Astrocyte (in vitro differentiated cells and primary cell): ENCODE results near the gene RRAS. TPM values are rescaled to one million over a fixed set of nuclear protein-coding genes. Genes with fewer than 3 reads are reported as not detected.

Source experiments
- DNase-seq: peaks from one replicate; pipeline ENCODE4 v3.0.0-alpha.2; 2010; ENCODE audit warnings: low read depth
- FAIRE-seq: peaks from 2 replicates; lab custom pipeline; 2011; peaks lifted over from hg19 to GRCh38; lab: Jason Lieb, UNC
- H2AFZ ChIP-seq: 2 replicates; pipeline ENCODE4 v1.6.0; 2012; ENCODE audit warnings: low read depth, low read length, inconsistent platforms
- H3K27ac ChIP-seq: 2 replicates; pipeline ENCODE4 v1.5.1; 2011; ENCODE audit warnings: low read depth, low read length, inconsistent platforms
- H3K27me3 ChIP-seq: 2 replicates; pipeline ENCODE4 v1.6.0; 2011; ENCODE audit warnings: low read length, inconsistent platforms; ENCODE audit not compliant: insufficient read depth
- H3K36me3 ChIP-seq: 2 replicates; pipeline ENCODE4 v1.5.1; 2011; ENCODE audit warnings: low read length, inconsistent platforms; ENCODE audit not compliant: insufficient read depth
- H3K4me1 ChIP-seq: 2 replicates; pipeline ENCODE4 v1.5.1; 2011; ENCODE audit warnings: low read length, inconsistent platforms; ENCODE audit not compliant: insufficient read depth
- H3K4me2 ChIP-seq: 2 replicates; pipeline ENCODE4 v1.6.0; 2012; ENCODE audit warnings: low read length, inconsistent platforms
- H3K4me3 ChIP-seq: 2 replicates; pipeline ENCODE4 v1.5.1; 2011; ENCODE audit warnings: low read depth, mild to moderate bottlenecking, low read length, inconsistent platforms; ENCODE audit not compliant: insufficient read depth
- H3K79me2 ChIP-seq: 2 replicates; pipeline ENCODE4 v1.6.0; 2012; ENCODE audit warnings: mild to moderate bottlenecking, low read length, inconsistent platforms; ENCODE audit not compliant: insufficient read depth
- H3K9ac ChIP-seq: 2 replicates; pipeline ENCODE4 v1.6.0; 2012; ENCODE audit warnings: mild to moderate bottlenecking, low read length, inconsistent platforms
- H3K9me3 ChIP-seq: 2 replicates; pipeline ENCODE4 v1.5.1; 2012; ENCODE audit warnings: low read depth, mild to moderate bottlenecking, low read length, inconsistent platforms; ENCODE audit not compliant: insufficient read depth
- H4K20me1 ChIP-seq: 2 replicates; pipeline ENCODE4 v1.6.0; 2012; ENCODE audit warnings: low read length, inconsistent platforms; ENCODE audit not compliant: insufficient read depth
- H3K27ac Mint-ChIP-seq: one replicate; pipeline ENCODE4 v1.8.0; 2021; ENCODE audit warnings: mild to moderate bottlenecking, mixed read lengths; ENCODE audit not compliant: unreplicated experiment
- H3K27me3 Mint-ChIP-seq: one replicate; pipeline ENCODE4 v1.8.0; 2021; ENCODE audit warnings: low read depth, mixed read lengths; ENCODE audit not compliant: unreplicated experiment
- H3K36me3 Mint-ChIP-seq: one replicate; pipeline ENCODE4 v1.8.0; 2021; ENCODE audit warnings: low read depth, mixed read lengths; ENCODE audit not compliant: unreplicated experiment
- H3K4me1 Mint-ChIP-seq: one replicate; pipeline ENCODE4 v1.8.0; 2021; ENCODE audit warnings: low read depth, mixed read lengths; ENCODE audit not compliant: unreplicated experiment
- H3K4me3 Mint-ChIP-seq: one replicate; pipeline ENCODE4 v1.8.0; 2021; ENCODE audit warnings: mild to moderate bottlenecking, moderate library complexity, mixed read lengths; ENCODE audit not compliant: unreplicated experiment
- H3K9me3 Mint-ChIP-seq: one replicate; pipeline ENCODE4 v1.8.0; 2021; ENCODE audit warnings: mild to moderate bottlenecking, mixed read lengths; ENCODE audit not compliant: unreplicated experiment
- CTCF ChIP-seq: IDR thresholded peaks from 2 replicates; pipeline ENCODE4 v1.5.1; 2011; ENCODE audit warnings: low read depth, mild to moderate bottlenecking, inconsistent platforms, low read length, moderate library complexity; ENCODE audit not compliant: insufficient read depth
- EZH2 ChIP-seq: IDR thresholded peaks from 2 replicates; pipeline ENCODE4 v1.6.1; 2012; ENCODE audit warnings: mild to moderate bottlenecking, low read length, inconsistent platforms; ENCODE audit not compliant: insufficient read depth
- total RNA-seq: library from RNA; stranded (reverse); gene quantifications from 2 replicates; pipeline ENCODE4 v1.2.1, GENCODE V29; 2021

RRAS gene
- total RNA-seq, 1 donor from 2014 or later, result 94.7 TPM

GRCh38 chr19:49681830-49682229 is 41.9 kb upstream of the RRAS start:
- Mint-ChIP-seq H3K36me3 (peaks cover 13% of the 10 kb centered on the region), H3K27me3 (no peaks in the 10 kb centered on the region), H3K4me3 (no peak overlapping the region), H3K9me3 (no peaks in the 10 kb centered on the region), H3K27ac (no peak overlapping the region), H3K4me1 (peaks cover 6% of the 10 kb centered on the region)
- Histone ChIP-seq H3K4me2 (no peak overlapping the region), H3K27me3 (no peaks in the 10 kb centered on the region), H3K79me2 (peaks cover 60% of the 10 kb centered on the region), H3K9ac (no peak overlapping the region), H3K4me1 (peaks cover 18% of the 10 kb centered on the region), H3K4me3 (no peak overlapping the region), H4K20me1 (peaks cover 78% of the 10 kb centered on the region), H3K9me3 (no peaks in the 10 kb centered on the region), H3K27ac (no peak overlapping the region), H3K36me3 (peaks cover 13% of the 10 kb centered on the region), H2AFZ (no peak overlapping the region)
- TF ChIP-seq EZH2 (no peak), CTCF (no peak)
- FAIRE-seq (no peak), DNase-seq (no peak)

- FAIRE-seq (no peak), DNase-seq (peak; percentile 27)
- Mint-ChIP-seq H3K36me3 (peaks cover 13% of the 10 kb centered on the region), H3K9me3 (no peaks in the 10 kb centered on the region), H3K27me3 (no peaks in the 10 kb centered on the region), H3K4me1 (peaks cover 6% of the 10 kb centered on the region), H3K4me3 (peak overlapping the region; percentile 73), H3K27ac (peak overlapping the region; percentile 44)
- peaks cover 60% of the 10 kb centered on the region for H3K79me2 ChIP-seq
- peaks cover 13% of the 10 kb centered on the region for H3K36me3 ChIP-seq
- H3K27me3 ChIP-seq, result no peaks in the 10 kb centered on the region
- TF ChIP-seq EZH2, result no peak
- peak; percentile 87 for TF ChIP-seq CTCF
- peaks cover 72% of the 10 kb centered on the region for H4K20me1 ChIP-seq
- H3K4me1 ChIP-seq, result peaks cover 18% of the 10 kb centered on the region
- no peaks in the 10 kb centered on the region for H3K9me3 ChIP-seq
- H3K9ac ChIP-seq, result peak overlapping the region; percentile 61
- no peak overlapping the region for H2AFZ ChIP-seq
- peak overlapping the region; percentile 93 for H3K4me2 ChIP-seq
- peak overlapping the region; percentile 44 for H3K27ac ChIP-seq
- H3K4me3 ChIP-seq, result peak overlapping the region; percentile 20
Observed at GRCh38 chr19:49680421-49681351, 40.7 kb upstream of the RRAS start.
